Stimulated activated CD8-positive, alpha-beta memory T cell treated with anti-CD3 and anti-CD28 coated beads, Interleukin-7, amount 100 ng/mL, for 48 hours (primary cell): ENCODE measurements around the gene ADAMTS4.

ENCODE experiments used
- DNase-seq, 2 donors: peaks; one replicate each; pipeline ENCODE4 v3.0.0-alpha.2; 2020; ENCODE audit warnings: low read depth in 1 of 2; ENCODE audit errors: extremely low read depth in 1 of 2

ADAMTS4 gene

DNA sequence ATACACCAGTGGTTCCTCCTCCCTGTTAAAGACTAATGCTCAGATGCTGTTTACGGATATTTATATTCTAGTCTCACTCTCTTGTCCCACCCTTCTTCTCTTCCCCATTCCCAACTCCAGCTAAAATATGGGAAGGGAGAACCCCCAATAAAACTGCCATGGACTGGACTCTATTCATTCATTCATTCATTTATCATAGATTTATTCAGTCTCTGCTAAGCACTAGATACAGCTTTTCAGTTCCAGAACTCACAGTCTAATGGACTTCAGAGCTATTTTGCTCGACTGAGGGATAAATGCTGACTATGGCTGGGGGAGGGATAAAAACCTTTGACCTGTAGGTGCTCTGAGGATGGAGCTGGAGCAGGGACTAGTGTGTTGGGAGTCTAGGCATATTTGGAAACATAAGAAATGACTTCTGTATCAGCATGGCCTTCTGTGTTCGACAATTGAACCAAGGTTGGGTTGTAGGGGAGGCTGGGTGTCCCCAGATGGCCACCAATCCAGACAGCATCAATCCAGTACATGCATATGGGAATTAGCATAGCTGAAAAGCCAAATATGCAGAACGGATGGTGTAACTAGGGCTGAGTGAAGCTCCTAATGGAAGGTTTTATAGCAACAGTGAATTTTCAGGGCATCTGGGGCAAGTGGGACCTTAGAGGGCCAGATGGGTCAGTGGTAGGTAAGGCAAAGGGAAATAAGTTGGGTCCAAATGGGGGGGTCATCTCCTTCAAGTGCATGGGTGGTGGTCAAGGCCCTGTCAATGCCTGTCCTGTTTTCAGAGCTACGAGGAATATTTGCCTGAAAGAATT lies 20.4 kb upstream of the ADAMTS4 start:
- no peak for DNase-seq

GRCh38 chr1:161218301-161219077 lies 19.6 kb upstream of the ADAMTS4 start:
- no peak for DNase-seq

GRCh38 chr1:161217831-161218230 lies 19.0 kb upstream of the ADAMTS4 start:
- no peak for DNase-seq

GRCh38 chr1:161216945-161217712 lies 18.3 kb upstream of the ADAMTS4 start:
- DNase-seq = no peak

DNA sequence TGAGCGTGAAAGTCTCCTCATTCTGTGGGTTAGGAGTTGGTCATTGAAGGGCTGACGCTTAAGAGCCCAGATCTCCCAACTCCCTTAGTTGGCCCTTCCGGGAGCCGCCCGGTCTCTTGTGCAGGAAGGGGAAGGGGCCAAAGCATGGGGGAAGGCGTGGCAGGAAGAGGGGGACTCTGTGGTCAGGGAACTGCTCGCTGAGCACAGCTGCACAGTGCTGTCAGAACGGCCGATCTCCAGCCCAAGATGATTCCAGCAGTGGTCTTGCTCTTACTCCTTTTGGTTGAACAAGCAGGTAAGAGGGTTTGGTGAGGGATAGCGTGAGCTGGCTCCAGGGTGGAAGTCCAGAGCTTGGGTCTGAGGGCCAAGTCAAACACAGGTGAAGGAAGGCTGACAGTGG lies 16.2 kb upstream of the ADAMTS4 start, which contains the start of gene FCER1G:
FCER1G (plus strand) TSS at position 220 of the 400 bp plus-strand sequence; CDS start at position 247, 27 bp downstream.
- no peak for DNase-seq

DNA sequence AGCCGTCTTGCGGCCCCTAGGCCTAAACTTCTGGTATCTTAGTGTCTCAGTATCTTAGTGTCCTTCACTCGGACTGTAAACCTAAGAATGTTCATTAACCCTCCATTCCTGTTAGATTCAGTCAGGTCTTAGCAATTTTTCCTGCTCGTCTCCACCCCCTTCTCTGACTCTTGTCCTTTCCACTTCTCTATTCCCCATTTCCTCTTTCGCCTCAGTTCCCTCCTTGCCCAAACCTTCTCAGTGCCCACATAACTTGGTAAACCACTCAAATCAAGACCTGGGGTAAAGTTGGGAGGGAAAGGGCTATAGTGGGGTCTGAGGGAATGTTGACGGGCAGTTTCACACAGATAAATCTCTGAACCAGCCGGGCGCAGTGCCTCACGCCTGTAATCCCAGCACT lies 15.5 kb upstream of the ADAMTS4 start:
- DNase-seq = no peak

DNA sequence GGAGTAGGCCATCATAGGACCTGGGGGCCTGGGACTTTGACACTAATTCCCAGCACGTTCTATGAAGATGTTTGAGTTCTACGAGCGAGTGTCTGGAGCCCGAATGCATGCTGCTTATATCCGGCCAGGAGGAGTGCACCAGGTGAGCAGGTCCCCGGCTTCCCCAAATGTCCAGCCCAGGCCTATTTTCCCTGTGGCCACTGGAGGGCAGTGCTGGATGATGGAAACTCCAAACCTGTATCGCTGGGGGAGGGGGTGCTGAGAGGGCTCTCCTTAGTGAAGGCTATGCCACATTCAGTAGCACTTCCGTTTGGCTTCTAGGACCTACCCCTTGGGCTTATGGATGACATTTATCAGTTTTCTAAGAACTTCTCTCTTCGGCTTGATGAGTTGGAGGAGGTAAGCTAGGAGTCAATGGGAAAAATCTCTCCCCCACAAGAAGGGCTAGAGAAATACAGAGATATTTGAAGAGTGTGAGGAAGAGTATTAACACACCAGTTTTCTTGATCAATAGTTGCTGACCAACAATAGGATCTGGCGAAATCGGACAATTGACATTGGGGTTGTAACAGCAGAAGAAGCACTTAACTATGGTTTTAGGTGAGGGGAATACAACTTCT lies 11.0 kb upstream of the ADAMTS4 start:
- peak; percentile 37 to 60 for DNase-seq

- DNase-seq = no peak
These were observed 8.3 kb upstream of the ADAMTS4 start for GRCh38 chr1:161207173-161207572.

DNA sequence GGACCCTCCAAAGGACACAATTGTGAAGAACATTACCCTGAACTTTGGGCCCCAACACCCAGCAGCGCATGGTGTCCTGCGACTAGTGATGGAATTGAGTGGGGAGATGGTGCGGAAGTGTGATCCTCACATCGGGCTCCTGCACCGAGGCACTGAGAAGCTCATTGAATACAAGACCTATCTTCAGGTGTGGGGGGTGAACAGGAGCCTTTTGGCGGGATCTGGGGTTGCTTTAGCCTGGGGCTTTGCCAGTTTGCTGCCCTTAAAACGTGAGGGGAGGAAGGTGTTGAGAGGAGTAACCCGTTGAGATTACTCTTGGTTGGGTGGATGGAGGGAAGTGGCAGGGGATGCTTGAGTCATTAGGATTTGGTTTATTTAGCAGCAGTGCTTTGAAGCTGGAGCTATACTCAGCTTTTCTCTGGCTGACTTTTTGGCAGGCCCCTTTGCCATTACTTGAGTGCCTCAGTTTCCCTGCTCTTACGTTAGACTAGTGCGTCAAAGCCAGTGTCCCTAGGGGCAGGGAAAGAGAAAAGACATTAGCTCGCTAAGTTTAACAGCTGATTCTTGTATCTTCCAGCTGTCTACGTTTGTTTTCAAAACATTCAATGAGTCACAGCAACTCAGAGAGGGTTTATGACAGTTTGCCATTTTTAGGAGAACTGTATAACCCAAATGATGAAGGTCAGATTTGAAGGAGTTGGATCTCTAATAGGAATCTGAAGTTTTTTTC lies 7.7 kb upstream of the ADAMTS4 start:
- DNase-seq = no peak

- DNase-seq = peak; percentile 88 to 96
These were observed 3.2 kb upstream of the ADAMTS4 start, which contains the start of gene NDUFS2 for GRCh38 chr1:161201836-161202712. Gene NDUFS2, plus strand, starts transcription at chr1:161202367. Its CDS starts 19 bp downstream, at chr1:161202386.

GRCh38 chr1:161200992-161201835 lies 2.4 kb upstream of the ADAMTS4 start:
- DNase-seq = no peak

DNA sequence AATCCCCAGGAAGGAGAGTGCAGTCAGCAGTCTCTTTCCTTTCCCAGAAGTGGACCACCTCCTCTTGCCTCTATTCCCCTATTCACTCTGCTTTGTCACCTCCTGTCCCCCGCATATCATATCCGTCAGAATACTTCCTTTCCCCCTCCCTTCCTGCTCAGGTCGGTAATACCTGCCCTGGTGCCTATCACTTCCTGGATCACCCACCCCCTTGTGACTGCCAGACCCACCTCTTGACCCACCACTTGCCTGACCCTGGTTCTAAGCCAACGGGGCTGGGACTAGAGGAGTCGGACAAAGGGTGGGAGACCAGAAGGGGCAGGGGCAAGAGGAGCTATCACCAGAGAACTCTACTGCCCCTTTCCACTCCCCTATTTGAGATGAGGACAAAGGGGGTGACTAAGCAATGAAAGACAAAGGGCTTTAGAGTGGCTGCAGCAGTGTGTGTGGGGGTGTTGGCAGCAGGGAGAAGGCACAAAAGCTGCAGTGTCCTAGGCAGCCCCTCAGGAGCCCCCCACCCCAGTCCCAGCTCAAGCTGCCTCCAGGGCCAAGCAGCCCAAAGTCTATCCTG lies 1.7 kb upstream of the ADAMTS4 start:
- DNase-seq = no peak

- DNase-seq = no peak
These were observed 769 bp upstream of the ADAMTS4 start for GRCh38 chr1:161199506-161200139.

GRCh38 chr1:161198194-161198896 lies 509 bp downstream of the ADAMTS4 start:
- DNase-seq = no peak

DNA sequence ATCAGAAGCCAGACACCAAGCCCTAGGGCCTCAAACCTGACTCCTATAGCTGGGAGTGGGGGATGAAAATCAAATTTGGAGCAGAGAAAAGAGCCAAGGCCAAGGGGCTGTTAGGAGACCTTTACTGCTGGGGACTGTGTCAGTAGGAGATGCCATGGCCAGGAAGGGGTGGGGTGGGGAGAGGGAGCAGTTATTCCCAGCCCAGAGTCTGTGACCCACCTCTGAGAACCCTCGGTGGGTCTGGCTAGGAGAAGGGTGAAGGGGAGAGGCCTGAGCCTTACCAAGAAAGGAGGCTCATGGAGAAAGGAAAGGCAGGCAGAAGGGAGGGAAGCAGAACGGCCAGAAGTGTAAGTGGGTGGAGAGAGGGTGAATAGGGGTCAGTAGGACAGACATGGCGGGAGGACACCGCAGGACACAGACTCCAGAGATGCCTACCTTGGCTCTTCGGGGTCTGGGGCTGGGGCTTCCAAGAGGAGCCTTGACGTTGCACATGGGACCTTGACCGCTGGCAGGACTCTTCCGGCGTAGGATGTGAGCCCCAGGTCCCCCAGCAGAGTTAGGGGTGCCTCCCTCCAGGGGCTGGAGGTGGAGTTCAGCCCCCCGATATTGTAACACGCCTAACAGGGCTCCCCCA lies 1.2 kb downstream of the ADAMTS4 start:
- DNase-seq = no peak
